Activated CD4-positive, alpha-beta T cell treated with anti-CD3 and anti-CD28 coated beads, Interleukin-10, Interleukin-2, amounts not matched to agents 100 ng/mL and 50 ng/mL, durations not matched to agents 16 hours and 8 hours (primary cell): ENCODE data around the gene PRKCZ.

ENCODE experiments used
- DNase-seq: peaks from one replicate; pipeline ENCODE4 v3.0.0-alpha.2; 2020

PRKCZ gene

GRCh38 chr1:2049718-2050431 is at the start of gene PRKCZ:
Gene PRKCZ (plus strand): TSS chr1:2050411. CDS start chr1:2050631, 220 bp downstream.
- DNase-seq: peak; percentile 85

- no peak for DNase-seq
These were observed 49.8 kb upstream of the PRKCZ start for GRCh38 chr1:2000432-2000831.

GRCh38 chr1:2000850-2001249 is 49.4 kb upstream of the PRKCZ start:
- DNase-seq: no peak

- no peak for DNase-seq
These were observed 48.3 kb upstream of the PRKCZ start for GRCh38 chr1:2001773-2002411.

GRCh38 chr1:2003541-2004131 is 46.6 kb upstream of the PRKCZ start, which contains the start of gene CFAP74:
Gene CFAP74 (minus strand): TSS chr1:2003786. CDS start chr1:1990956, 12,830 bp downstream.
- DNase-seq: peak; percentile 11

- no peak for DNase-seq
These were observed 45.4 kb upstream of the PRKCZ start for GRCh38 chr1:2004856-2005255.

GRCh38 chr1:2009101-2010053 is 40.8 kb upstream of the PRKCZ start:
- DNase-seq: no peak

- no peak for DNase-seq
These were observed 36.0 kb upstream of the PRKCZ start for GRCh38 chr1:2014181-2014580.

- no peak for DNase-seq
These were observed 35.2 kb upstream of the PRKCZ start for GRCh38 chr1:2014741-2015735.

- no peak for DNase-seq
These were observed 34.1 kb upstream of the PRKCZ start for GRCh38 chr1:2016123-2016522.

- DNase-seq: no peak
These were observed 31.7 kb upstream of the PRKCZ start for GRCh38 chr1:2018217-2019171.

GRCh38 chr1:2019172-2019543 is 31.1 kb upstream of the PRKCZ start, which contains the start of gene GABRD:
Gene GABRD (plus strand): TSS chr1:2019345. CDS start chr1:2019424, 79 bp downstream.
- no peak for DNase-seq

GRCh38 chr1:2019571-2020309 is 30.5 kb upstream of the PRKCZ start:
- DNase-seq: no peak

- DNase-seq: no peak
These were observed 29.9 kb upstream of the PRKCZ start for GRCh38 chr1:2020310-2020655.

- no peak for DNase-seq
These were observed 28.7 kb upstream of the PRKCZ start for GRCh38 chr1:2021550-2021949.

GRCh38 chr1:2022063-2022770 is 28.0 kb upstream of the PRKCZ start:
- no peak for DNase-seq

GRCh38 chr1:2023187-2023586 is 27.0 kb upstream of the PRKCZ start:
- DNase-seq: no peak

- no peak for DNase-seq
These were observed 25.8 kb upstream of the PRKCZ start for GRCh38 chr1:2024451-2024850.

GRCh38 chr1:2024887-2025286 is 25.3 kb upstream of the PRKCZ start:
- no peak for DNase-seq
